Left ventricle myocardium inferior (tissue), 1 donor: ENCODE data around the gene PLCE1. TPM values are rescaled to one million over a fixed set of nuclear protein-coding genes. Genes with fewer than 3 reads are reported as not detected.

Source experiments
- DNase-seq: peaks from one replicate; pipeline ENCODE4 v3.0.0-alpha.2; 2020
- H3K27ac ChIP-seq: fragments of 200-600 bp; replicated peaks from 2 replicates; pipeline ENCODE4 v1.8.0; 2021
- H3K27me3 ChIP-seq: fragments of 200-600 bp; 2 replicates; pipeline ENCODE4 v1.8.0; 2021; ENCODE audit warnings: low read depth
- H3K36me3 ChIP-seq: fragments of 200-600 bp; 2 replicates; pipeline ENCODE4 v1.8.0; 2021
- H3K4me1 ChIP-seq: fragments of 200-600 bp; 2 replicates; pipeline ENCODE4 v1.8.0; 2021
- H3K4me3 ChIP-seq: fragments of 200-600 bp; 2 replicates; pipeline ENCODE4 v1.8.0; 2021; ENCODE audit warnings: mild to moderate bottlenecking, moderate library complexity
- H3K9me3 ChIP-seq: fragments of 200-600 bp; replicated peaks from 2 replicates; pipeline ENCODE4 v1.8.0; 2021
- CTCF ChIP-seq: fragments of 200-600 bp; IDR thresholded peaks from 2 replicates; pipeline ENCODE4 v1.8.0; 2021; ENCODE audit warnings: antibody characterized with exemption, mild to moderate bottlenecking, borderline replicate concordance
- intact Hi-C: fragments of 100-400 bp; cut with micrococcal nuclease; formaldehyde crosslinking; loops from one replicate; pipeline ENCODE4 v1.11.0; 2022
- total RNA-seq: library from RNA; stranded (reverse); fragmentation: NEBNext Ultra II Directional; extraction: Animal tissue kit (Norgen Biotek cat#: 25700); gene quantifications from one replicate; pipeline ENCODE4 v1.2.1, GENCODE V29; 2021
- donor health status: DM: no; HTN: yes; CAD: no; lungs with severe emphysema.

PLCE1 gene
- total RNA-seq, 1 donor from 2014 or later, result 11.2 TPM

GRCh38 chr10:93999401-93999851 lies 5.7 kb downstream of the PLCE1 start:
- DNase-seq, result peak; percentile 52
- intact Hi-C loops, result no loop called here
- no peaks in the 10 kb centered on the region for H3K9me3 ChIP-seq
- H3K4me3 ChIP-seq, result no peak overlapping the region
- H3K27ac ChIP-seq, result peak overlapping the region; percentile 40
- H3K27me3 ChIP-seq, result peaks cover 14% of the 10 kb centered on the region
- peaks cover 41% of the 10 kb centered on the region for H3K4me1 ChIP-seq
- TF ChIP-seq CTCF, result no peak
- no peaks in the 10 kb centered on the region for H3K36me3 ChIP-seq

GRCh38 chr10:94000638-94001415 lies 7.1 kb downstream of the PLCE1 start:
- H3K4me1 ChIP-seq, result peaks cover 34% of the 10 kb centered on the region
- peaks cover 6% of the 10 kb centered on the region for H3K27me3 ChIP-seq
- no peaks in the 10 kb centered on the region for H3K36me3 ChIP-seq
- H3K9me3 ChIP-seq, result no peaks in the 10 kb centered on the region
- H3K27ac ChIP-seq, result no peak overlapping the region
- intact Hi-C loops, result no loop called here
- H3K4me3 ChIP-seq, result no peak overlapping the region
- no peak for DNase-seq
- TF ChIP-seq CTCF, result no peak

- no peak for TF ChIP-seq CTCF
- Histone ChIP-seq H3K27ac (no peak overlapping the region), H3K9me3 (no peaks in the 10 kb centered on the region), H3K4me1 (peaks cover 38% of the 10 kb centered on the region), H3K36me3 (no peaks in the 10 kb centered on the region), H3K4me3 (no peak overlapping the region), H3K27me3 (no peaks in the 10 kb centered on the region)
- intact Hi-C loops, result no loop called here
- DNase-seq, result no peak
Observed at GRCh38 chr10:94001416-94001810, 7.7 kb downstream of the PLCE1 start.

- H3K27me3 ChIP-seq, result no peaks in the 10 kb centered on the region
- no peaks in the 10 kb centered on the region for H3K9me3 ChIP-seq
- intact Hi-C loops, result no loop called here
- H3K27ac ChIP-seq, result peak overlapping the region; percentile 5
- H3K4me3 ChIP-seq, result no peak overlapping the region
- DNase-seq, result peak; percentile 24
- H3K36me3 ChIP-seq, result no peaks in the 10 kb centered on the region
- peaks cover 45% of the 10 kb centered on the region for H3K4me1 ChIP-seq
- no peak for TF ChIP-seq CTCF
Observed at GRCh38 chr10:94002156-94002555, 8.4 kb downstream of the PLCE1 start.

GRCh38 chr10:94003488-94003887 lies 9.8 kb downstream of the PLCE1 start:
- Histone ChIP-seq H3K27ac (no peak overlapping the region), H3K9me3 (no peaks in the 10 kb centered on the region), H3K27me3 (no peaks in the 10 kb centered on the region), H3K4me3 (no peak overlapping the region), H3K36me3 (no peaks in the 10 kb centered on the region), H3K4me1 (peaks cover 53% of the 10 kb centered on the region)
- no peak for TF ChIP-seq CTCF
- DNase-seq, result no peak
- intact Hi-C loops, result no loop called here
